Astrocyte (in vitro differentiated cells and primary cell): ENCODE data around the gene FMN2.

Experiments
- EZH2 ChIP-seq: IDR thresholded peaks from 2 replicates; pipeline ENCODE4 v1.6.1; 2012; ENCODE audit warnings: mild to moderate bottlenecking, low read length, inconsistent platforms; ENCODE audit not compliant: insufficient read depth
- TF ChIP-seq, protein P1 (sequence below): IDR thresholded peaks from 2 replicates; pipeline ENCODE4 v1.5.1; 2011; ENCODE audit warnings: low read depth, mild to moderate bottlenecking, inconsistent platforms, low read length, moderate library complexity; ENCODE audit not compliant: insufficient read depth

DNA sequence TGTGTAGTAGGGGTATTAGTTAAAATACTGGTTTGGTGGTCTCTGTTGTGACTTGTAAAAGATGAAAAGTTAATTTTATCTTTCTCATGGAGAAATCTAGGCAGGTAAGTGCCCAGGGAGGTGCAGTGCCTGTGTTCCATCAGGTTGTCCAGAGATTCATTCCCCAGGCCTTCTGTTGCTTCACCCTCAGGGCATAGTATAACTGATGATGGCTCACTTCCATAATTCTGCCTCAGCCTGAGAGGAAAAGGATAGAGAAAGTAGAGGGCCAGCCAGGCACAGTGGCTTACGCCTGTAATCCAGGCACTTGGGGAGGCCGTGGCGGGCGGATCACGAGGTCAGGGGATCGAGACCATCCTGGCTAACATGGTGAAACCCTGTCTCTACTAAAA, 153.9 kb downstream of the FMN2 start:
- TF ChIP-seq, protein P1, sequence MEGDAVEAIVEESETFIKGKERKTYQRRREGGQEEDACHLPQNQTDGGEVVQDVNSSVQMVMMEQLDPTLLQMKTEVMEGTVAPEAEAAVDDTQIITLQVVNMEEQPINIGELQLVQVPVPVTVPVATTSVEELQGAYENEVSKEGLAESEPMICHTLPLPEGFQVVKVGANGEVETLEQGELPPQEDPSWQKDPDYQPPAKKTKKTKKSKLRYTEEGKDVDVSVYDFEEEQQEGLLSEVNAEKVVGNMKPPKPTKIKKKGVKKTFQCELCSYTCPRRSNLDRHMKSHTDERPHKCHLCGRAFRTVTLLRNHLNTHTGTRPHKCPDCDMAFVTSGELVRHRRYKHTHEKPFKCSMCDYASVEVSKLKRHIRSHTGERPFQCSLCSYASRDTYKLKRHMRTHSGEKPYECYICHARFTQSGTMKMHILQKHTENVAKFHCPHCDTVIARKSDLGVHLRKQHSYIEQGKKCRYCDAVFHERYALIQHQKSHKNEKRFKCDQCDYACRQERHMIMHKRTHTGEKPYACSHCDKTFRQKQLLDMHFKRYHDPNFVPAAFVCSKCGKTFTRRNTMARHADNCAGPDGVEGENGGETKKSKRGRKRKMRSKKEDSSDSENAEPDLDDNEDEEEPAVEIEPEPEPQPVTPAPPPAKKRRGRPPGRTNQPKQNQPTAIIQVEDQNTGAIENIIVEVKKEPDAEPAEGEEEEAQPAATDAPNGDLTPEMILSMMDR: no peak
- TF ChIP-seq EZH2: no peak
